ENCODE data around the gene DCAKD.

- TF ChIP-seq EZH2 (IDR thresholded peaks at IDR 0.05) (no peak), POLR2AphosphoS5 (IDR thresholded peaks at IDR 0.05; ENCODE audit: borderline replicate concordance, low read depth, low read length) (no peak)
Measured at GRCh38 chr17:45040459-45040858, 11.0 kb downstream of the DCAKD start.
